NCI-H2029 treated with DMSO at 0.1 percent for 48 hours (cell line): ENCODE results near the gene NFIX.
A peak's percentile ranks its signal among the peaks of the same experiment; 100 is the strongest.

ENCODE experiments used
- DNase-seq: peaks from one replicate; lab custom pipeline; 2025; lab: John Stamatoyannopoulos, UW

Gene NFIX

DNA sequence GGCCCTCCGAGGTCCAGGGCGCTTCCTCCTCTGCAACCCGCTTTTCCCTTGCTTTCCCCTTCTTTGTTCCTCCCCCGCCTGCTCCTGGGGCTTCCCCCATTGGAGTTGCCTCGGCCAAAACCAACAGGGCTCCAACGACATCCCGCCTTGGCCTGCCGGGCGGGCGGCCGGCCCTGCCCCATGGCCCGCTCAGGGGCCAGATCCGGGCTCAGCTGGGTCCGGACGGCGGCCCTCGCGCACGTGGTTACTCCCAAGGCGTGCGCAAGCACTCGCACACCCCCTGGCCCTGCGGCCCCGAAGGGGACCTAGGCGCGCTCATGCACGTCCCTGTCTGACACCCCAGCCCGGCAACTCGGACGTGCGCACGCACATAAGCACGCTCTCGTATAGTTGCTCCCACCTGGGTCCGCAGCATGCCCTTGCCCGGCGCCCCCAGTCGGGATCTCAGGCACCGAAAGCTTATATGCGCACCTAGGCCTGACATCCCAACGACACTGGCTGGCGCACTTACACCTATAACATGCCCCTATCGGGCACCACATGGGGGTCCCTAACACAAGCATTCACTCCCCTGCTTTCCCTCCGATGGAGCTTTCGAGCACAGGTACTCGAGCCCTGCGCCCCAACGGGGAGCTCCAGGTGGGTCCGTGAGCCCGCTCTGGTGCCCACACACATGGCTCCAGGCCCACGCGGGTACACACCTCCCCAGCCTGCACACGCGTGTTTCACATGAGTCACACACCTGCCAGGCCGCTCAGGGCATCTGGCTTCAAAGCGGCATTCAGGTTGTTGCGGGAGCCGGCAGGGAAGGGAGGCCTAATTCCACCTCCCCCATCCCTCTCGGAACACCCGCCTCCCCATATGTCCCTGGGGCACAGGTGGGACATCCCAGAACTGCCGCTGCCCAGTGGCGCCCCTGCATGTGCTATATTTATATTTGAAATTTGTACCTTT is 15.0 kb downstream of the NFIX start:
- DNase-seq: no peak

DNA sequence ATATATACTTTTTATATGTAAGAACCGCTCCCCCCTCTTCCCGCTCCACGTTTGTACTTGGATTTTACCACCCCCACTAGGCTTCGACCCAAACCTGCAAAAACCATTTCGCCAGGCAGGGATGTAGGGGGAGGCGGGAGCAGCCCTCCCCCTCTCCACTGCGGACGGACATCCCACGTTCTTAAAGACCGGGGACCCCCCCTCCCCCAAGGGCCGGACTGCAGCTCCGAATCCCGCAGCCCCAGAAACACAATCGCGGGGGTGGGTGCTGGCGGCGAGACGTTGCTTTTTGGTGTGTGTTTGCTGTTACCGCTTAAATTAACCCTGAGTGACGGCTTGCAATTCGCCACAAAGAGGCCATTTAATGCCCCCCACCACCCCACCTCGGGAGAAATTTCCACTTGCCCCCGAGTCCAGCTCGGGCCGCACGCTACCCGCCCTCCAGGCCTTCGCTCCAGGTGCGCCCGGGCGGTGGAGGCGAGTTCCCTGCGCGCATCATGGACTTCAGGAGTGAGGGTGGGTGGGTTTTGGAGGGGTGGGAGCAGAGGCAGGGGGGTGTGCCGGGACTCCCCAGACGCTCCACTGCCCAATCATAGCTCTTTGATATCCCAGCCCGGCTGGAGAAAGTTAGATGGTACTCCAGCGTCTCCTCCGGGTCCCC is 15.8 kb downstream of the NFIX start:
- DNase-seq: no peak

DNA sequence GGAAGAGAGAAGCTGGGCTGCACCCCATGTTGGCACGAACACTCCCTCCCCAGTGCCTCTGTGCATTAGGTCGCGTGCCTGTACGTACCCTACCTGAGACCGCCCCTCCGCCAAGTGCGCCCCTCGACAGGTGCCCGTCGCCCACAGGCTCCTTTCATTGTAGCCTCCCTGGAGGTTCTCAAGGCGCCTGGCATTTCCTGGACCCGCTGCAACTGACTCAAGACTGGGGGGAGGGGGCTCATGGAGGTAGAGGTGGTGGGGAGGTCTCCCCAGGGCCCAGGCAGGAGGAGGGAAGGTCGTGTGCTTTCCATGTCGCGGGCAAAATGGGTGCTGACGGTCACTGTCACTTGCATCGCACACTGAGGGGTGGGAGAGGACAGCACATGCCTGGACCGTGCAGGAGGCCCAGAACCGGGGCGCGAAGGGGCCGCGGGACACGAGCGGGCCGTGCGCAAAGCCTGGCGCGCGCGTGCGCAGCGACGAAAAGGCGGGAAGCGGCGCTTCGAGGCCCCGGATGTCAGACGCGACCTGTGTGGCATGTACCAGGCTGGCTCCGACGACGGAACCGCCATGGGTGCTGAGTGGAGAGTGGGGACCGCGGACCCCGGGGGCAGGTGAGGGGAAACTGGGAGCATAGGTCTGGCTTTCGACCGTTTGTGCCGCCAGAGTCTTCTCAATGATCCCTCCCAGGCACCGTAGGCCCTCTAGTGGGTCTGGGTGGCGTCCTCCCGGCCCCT is 16.5 kb downstream of the NFIX start:
- no peak for DNase-seq

DNA sequence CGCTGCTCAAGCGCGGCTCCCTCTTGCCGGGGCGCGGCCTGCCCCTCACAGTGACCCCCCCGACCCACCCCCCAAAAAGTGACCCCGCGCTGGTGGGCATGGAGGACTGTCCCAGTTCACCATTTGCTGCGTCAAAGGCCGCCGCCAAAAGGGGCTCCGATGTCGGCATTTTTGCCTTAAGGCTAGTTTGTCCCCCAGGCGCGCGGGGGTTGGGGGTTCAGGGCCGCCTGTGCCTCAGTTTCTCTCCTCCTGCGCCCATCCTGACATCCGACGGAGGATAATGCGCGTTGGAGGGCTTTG is 17.1 kb downstream of the NFIX start:
- DNase-seq: no peak

DNA sequence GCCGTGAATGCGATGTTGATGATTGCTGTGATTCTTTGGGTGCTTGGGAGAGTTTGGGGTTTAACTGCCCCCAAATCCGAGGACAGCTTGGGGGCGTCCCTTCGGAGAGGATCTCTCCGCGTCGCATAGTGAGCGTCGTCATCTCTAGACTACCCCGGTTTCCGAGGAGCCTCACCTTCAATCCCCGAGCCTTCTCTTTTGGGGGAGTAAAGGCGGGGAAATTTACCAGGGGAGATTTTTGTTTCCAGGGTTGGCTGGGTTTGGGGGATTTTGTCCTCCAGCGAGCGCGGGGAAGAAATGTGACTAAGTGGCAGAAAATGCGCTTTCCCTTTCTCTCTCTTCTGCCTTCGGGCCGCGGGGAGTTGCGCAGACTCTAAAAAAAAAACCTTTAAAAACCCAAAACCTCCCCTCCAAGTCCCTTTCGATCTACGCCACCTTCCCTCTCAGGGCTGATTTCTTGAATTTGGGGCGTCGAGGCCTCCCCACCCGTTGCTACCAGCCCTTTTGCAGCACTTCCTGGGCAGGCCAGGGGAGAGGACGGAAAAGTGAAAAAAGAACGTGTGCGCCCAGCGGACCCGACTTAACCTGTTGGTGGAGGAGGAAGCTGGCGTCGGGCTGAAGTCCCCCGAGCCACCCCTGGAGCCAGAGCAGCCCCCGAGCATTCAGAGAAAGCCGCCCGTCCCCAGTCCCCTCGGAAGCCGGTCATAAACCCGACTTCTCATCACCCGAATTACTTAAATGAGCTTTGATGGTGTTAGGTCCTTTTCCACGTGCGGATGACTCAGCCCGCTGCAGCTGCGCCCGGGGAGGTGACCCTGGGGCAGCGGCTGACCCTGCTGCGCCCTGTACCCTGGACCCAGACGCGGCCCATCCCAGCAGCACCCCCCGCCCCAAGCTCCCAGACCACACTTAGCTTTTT is 17.7 kb downstream of the NFIX start:
- no peak for DNase-seq

DNA sequence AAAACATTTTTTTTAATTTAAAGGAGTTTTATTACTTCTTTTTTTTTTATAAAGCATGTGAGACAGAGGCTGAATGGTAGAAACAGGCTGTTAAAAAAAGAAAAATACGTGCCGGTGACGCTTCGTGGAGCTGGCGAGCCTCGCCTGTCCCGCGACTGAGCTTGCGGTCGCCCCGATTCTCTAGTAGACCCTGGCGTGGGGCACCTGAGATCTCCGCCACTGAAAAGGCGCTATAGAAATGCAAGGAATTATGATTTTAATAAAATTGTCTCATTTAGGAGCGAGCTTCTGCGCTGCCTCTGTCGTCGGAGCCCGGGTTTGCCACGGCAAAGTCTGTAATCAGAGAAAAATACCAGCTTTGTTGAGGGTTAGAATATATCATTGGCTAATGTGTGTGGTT is 18.4 kb downstream of the NFIX start:
- no peak for DNase-seq

DNA sequence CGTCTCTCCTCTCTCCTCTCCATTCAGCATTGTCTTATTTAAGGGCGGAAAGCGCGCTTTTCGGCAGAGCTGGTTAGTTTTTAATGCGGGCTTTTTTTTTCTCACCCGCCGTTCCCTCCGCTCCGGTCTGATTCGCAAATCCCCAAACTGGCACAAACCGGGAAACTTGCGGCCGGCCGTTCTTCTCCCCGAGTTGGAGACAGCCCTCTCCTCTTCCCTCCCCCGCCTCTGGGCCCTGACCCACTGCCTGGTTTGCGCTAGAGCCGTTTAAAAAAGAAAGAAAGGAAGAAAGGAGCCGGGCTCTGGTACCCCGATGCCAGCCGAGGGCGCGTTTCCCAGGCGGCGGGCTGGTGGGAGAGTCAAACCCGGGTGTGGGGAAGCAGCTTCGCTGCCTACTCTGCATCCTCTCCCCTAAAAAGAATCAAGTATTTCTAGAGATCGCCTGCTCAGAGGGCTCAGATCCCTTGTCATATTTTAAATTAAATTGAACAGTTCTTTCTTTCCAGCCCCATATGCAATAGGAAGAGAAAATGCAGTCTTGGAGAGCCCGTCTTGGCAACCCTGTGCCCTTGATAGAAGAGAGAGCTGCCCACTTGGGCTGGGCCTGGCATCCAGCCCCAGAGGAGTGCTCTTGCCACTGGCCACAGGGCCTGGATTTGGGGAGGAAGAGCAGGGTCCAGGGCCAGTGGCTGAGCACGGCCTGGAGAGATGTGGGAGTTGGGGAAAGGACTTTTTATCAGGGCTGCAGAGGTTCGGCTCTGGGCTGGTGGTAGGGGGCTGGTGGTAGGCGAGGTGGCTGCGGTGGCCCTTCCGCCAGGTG is 19.0 kb downstream of the NFIX start:
- DNase-seq: no peak

DNA sequence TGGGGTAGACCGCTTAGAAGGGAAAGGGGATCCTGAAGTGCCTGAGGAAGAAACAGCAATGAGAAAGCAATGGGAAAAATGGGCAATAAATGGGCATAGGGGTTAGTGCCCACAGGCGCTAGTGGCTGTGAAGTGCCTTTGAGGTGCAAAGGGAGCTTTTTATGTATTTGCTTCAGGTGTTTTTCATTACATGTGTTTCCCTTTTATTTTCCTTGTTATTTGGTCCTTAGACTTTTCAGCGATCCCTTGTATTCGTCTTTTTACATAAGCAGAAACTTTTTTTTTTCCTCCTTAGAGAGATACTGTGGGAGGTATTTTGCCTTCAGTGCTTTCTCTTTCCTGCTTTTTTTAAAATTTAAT is 19.6 kb downstream of the NFIX start:
- DNase-seq: no peak

DNA sequence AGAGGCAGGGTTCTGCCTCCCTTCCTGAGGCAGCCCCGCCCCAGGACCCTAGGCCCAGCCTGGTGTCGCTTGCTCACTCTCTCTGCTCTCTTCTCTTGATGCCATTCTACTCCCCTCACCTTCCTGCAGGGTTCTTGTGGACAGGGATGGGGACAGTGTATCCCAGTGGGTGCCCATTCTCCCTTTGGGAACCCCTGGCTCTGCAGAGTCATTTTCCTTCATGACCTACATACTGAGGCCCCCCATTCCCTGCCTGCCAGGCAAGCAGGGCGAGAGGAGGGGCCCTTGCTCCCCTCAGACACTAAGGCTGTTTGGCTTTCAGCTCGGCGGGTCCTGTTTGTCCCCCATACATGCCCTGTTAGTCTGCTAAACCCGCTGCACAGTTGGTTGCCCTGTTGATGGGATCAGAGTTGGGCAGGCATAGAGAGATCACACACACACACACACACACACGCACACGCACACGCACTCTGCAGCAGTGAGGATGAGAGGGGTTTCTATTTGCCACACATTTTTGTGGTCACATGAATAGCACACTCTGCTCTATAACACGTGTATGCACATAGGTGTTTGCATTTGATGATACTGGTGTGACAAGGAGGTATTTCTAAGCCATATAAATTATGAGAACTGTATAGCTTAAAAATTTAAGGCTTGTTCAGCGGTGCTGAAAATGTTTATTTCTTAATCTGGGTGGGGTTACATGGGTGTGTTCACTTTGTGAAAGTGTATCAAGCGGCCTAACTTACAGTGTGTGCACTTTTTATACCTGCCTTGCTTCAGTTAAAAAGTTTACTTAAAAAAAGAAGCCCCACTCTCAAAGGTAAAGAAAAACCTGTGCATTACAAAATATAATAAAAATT is 20.3 kb downstream of the NFIX start:
- DNase-seq: no peak

DNA sequence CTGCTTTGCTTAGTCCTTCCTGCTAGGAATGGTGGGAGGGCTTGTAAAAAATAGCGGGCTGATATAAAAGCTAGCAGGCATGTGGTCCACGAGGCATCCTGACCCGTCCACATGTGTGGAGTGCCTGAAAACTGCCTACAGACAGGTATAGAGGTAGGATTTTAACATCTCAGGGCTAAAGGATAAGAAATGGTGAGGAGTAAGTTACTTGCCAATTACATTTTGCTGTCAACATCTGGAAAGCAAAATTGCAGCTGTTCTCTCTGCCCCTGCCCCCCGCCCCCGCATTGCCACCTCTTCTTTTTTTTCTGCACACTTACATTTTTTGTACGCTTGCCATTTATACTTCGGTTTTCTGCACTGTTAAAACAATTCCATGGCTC is 21.0 kb downstream of the NFIX start:
- no peak for DNase-seq

DNA sequence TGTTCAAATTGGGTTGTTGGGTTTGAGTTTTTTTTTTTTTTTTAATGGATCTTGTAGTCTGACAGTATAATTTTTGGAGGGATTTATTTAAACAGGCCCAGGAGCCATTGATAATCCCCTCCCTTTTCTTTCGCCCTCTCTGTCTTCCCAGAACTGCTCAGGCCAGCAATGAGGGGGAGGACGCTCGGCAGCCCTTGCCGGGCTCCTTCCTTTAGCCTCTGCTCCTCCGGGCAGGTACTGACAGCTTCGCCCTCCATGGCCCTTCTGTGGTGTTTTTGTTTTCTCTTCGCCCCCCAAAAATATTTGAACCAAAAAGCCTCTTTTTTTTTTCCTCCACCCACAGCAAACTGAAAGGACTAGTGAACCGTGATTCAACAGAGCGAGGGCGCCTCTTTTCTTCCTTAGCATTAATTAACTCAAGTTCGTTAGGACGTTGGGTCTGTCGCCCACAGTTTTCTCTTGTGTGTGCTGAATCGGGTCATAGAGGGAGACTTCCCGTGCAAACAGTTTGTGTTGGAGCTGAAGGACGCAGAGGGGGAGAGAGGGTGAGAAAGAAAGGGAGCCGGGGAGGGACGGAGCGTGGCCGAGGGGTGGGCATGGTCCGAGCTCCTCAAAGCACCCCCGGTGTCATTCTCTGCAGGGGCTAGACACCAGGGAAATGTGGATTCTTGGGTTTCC is 21.5 kb downstream of the NFIX start:
- DNase-seq: no peak

DNA sequence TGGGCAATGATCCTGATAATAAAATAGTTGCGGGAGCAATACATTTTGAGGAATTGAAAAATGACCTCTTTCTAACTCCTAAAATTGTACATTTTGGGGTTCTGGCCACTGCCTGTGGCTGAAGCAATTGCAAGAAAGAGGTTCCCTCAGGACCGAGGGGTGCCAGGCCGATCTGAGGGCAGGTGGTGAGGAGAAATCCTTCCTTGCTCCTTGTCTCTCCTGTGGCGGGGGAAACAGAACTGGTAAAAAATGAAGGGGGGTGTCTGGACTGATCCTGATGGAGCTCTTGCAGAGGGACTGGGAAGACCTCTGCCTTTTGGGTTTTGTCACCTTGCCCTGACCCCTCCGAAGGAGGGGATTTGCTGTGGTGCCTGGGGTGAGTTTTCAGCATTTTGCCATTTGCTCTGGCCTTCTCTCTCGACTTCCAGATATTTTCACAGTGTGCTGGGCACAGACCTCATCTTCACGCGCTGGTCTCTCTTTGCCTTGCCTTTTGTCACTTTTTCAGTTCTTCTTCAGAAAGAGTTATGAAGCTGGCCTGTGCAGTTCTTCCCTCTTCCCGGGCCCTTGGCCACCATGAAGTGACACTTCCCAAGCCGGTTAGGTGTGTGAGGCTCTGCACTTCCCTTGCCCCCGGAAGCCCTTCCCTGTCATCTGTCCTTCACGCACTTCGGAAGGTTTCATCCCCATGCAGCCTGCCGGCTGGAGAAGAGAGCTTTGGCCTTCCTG is 22.2 kb downstream of the NFIX start:
- DNase-seq: no peak

DNA sequence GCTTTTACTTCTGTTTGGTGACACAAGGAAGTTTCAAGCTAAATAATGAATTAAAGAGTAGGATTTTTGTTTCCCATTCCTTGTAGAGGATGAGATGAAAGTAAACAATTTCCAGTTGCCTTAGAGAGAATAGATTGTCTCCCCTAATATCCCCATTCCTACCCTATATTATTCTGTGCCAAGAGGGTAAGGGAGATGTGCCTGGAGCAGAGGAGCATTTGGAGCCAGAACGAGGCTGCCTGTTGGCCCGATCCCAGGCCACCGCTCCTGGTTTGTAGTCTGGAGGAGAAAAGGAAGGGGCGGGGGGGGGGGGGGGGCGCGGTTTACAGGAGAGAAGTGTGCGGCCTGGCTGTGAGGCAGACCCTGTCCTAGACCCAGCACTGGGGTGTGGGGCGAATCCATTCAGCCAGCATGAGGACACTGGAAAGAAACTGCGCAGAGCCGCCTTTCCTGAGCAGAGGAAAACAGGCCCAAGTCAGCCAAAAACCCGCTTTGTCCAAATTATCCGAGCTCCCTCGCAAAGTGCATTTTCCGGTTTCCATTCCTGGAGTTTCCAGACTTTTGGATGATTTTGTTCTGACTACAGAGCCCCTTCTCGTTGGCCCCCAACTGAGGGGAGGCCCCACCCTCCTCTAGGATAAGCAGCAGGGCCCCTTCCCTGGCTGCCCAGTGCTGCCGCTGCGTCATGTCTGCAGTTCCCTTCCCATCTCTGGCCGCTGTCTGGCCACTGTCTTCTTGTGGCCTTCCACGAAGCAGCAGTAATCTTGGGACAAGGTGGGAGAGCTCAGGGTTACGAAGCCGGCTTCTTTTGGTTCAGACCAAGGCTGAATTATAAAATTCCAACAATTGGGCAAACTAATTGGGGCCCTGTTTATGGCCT is 23.0 kb downstream of the NFIX start:
- DNase-seq: peak; percentile 10

DNA sequence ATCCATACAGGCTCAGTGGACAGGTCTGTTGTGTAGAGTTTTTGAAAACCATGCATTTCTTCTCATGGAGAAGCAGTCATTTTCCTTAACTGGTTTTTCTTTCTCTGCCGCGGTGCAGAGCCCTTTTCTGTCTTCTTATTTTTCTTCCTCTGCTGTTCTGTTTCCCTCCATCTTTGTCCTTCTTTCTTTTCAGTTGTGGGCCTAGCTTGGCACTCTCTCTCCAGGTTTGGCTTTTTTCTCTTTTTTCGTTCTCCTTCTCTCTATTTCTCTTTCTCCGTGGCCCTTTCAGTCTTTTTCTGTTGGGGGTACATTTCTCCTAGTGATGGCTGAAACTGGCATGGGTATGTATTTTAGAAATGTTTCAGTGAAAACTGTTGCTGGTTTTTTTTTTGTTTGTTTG is 24.1 kb downstream of the NFIX start:
- no peak for DNase-seq

DNA sequence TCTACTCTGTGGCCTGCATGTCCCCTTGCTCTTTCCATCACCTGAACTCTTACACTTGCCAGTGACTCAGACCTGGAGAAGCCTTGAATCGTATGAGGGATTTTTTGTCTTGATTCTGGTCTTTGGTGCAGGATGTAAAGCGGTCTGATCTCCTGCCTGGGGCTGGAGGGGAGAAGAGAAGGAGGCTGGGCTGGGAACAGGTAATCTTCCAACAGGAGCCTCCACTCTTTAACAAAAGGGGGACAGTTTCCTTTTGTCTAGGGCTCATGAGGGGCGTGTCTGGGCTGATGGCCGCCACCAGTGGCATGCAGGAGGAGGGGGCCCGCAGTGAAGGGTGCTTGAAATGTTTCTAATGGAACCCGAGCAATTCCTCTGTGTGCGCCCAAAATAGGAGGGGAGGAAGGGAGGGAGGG is 24.7 kb downstream of the NFIX start:
- no peak for DNase-seq

DNA sequence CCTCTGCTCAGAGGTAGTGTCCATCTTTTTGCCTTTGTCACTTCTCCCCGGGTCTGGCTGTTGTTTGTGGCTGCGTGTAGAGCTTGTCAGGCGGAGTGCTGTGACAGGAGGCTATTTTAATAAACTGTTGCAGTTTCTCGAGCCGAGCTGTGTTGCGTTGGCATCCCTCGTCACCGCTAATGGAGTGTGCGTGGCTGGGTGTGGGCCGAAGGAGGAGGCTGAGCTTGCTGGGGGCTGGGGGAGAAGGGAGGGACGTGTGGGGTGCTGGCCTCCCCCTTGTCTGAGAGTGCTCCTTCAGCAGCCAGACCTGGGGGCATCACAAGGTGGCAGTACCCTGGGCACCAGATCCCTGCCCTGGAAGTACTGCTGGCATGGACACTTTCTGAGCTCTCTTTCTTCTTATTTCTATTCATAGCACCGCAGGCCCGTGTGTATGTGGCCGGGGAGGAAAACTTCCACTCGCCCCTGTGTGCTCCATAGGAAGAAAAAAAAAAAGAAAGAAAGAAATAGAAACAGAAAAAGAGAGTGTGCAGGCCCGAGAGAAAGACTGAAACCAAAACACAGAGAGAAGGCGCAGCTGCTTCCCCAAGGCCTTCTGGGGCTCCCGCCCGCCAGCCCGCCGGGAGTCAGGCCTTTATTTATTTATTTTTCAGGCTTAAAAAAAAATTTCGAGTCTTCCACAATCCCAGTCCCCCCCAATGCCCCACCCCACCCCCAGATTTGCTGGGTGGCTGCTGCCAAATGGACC is 27.0 kb downstream of the NFIX start:
- no peak for DNase-seq
